ENCODE results near the gene PTPN1. TPM values are rescaled to one million over a fixed set of nuclear protein-coding genes. Genes with fewer than 3 reads are reported as not detected.
A peak's percentile ranks its signal among the peaks of the same experiment; 100 is the strongest.

Gene PTPN1
- total and polyA plus RNA-seq, 8 donors, result 10.8 to 26.8 (median 16.8) TPM

GRCh38 chr20:50547964-50548363, 37.8 kb downstream of the PTPN1 start:
- Histone ChIP-seq H3K27me3 (no peaks in the 10 kb centered on the region), H3K9me3 (no peaks in the 10 kb centered on the region), H3K27ac (peak overlapping the region in 1 of 5 donors; percentile 16), H3K36me3 (peaks cover 0 to 15% (median 6%) of the 10 kb centered on the region in 4 donors), H3K4me1 (peaks cover 15 to 82% (median 53%) of the 10 kb centered on the region in 4 donors), H3K4me3 (no peak overlapping the region)
- no peak for DNase-seq
- TF ChIP-seq CTCF (IDR thresholded peaks at IDR 0.05), result no peak
- no peak for TF ChIP-seq POLR2AphosphoS5 (IDR thresholded peaks at IDR 0.05)
- no peak for TF ChIP-seq POLR2A (IDR thresholded peaks at IDR 0.05)
- TF ChIP-seq EP300 (IDR thresholded peaks at IDR 0.05), result no peak
- intact Hi-C loops (cut with DNase I; ENCODE audit: low total_unique reads), result no loop called here
- 74 to 87% (median 78%) methylated on average over 6 of the region's 6 CpGs for WGBS, 5 donors

- Histone ChIP-seq H3K36me3 (peaks cover 0 to 15% (median 6%) of the 10 kb centered on the region in 4 donors), H3K27ac (peak overlapping the region in 1 of 5 donors; percentile 16), H3K4me3 (no peak overlapping the region), H3K4me1 (peaks cover 15 to 82% (median 51%) of the 10 kb centered on the region in 4 donors), H3K27me3 (no peaks in the 10 kb centered on the region), H3K9me3 (no peaks in the 10 kb centered on the region)
- intact Hi-C loops (cut with DNase I; ENCODE audit: low total_unique reads), result no loop called here
- WGBS, 5 donors, result 74 to 92% (median 87%) methylated on average over 5 of the region's 5 CpGs
- TF ChIP-seq POLR2A (IDR thresholded peaks at IDR 0.05) (no peak), EP300 (IDR thresholded peaks at IDR 0.05) (no peak), CTCF (IDR thresholded peaks at IDR 0.05) (no peak), POLR2AphosphoS5 (IDR thresholded peaks at IDR 0.05) (no peak)
- DNase-seq, result no peak
Observed at GRCh38 chr20:50548396-50548795, 38.2 kb downstream of the PTPN1 start.

GRCh38 chr20:50550531-50550930, 40.3 kb downstream of the PTPN1 start:
- H3K27ac ChIP-seq, result no peak overlapping the region
- no peaks in the 10 kb centered on the region for H3K27me3 ChIP-seq
- no peak overlapping the region for H3K4me3 ChIP-seq
- intact Hi-C loops (cut with DNase I; ENCODE audit: low total_unique reads), result no loop called here
- peaks cover 0 to 15% (median 6%) of the 10 kb centered on the region in 4 donors for H3K36me3 ChIP-seq
- DNase-seq, result no peak
- H3K4me1 ChIP-seq, result peaks cover 15 to 79% (median 49%) of the 10 kb centered on the region in 4 donors
- TF ChIP-seq EP300 (IDR thresholded peaks at IDR 0.05) (no peak), CTCF (IDR thresholded peaks at IDR 0.05) (no peak), POLR2AphosphoS5 (IDR thresholded peaks at IDR 0.05) (no peak), POLR2A (IDR thresholded peaks at IDR 0.05) (no peak)
- no peaks in the 10 kb centered on the region for H3K9me3 ChIP-seq
- WGBS, 5 donors, result 70 to 87% (median 76%) methylated on average over 2 of the region's 2 CpGs

GRCh38 chr20:50551288-50551687, 41.1 kb downstream of the PTPN1 start:
- peaks cover 18 to 80% (median 47%) of the 10 kb centered on the region in 4 donors for H3K4me1 ChIP-seq
- 86 to 97% (median 87%) methylated on average over 4 of the region's 4 CpGs for WGBS, 5 donors
- H3K36me3 ChIP-seq, result peaks cover 0 to 15% (median 6%) of the 10 kb centered on the region in 4 donors
- no peak overlapping the region for H3K27ac ChIP-seq
- H3K4me3 ChIP-seq, result no peak overlapping the region
- no peak for DNase-seq
- no peaks in the 10 kb centered on the region for H3K27me3 ChIP-seq
- TF ChIP-seq POLR2AphosphoS5 (IDR thresholded peaks at IDR 0.05) (no peak), CTCF (IDR thresholded peaks at IDR 0.05) (no peak), POLR2A (IDR thresholded peaks at IDR 0.05) (no peak), EP300 (IDR thresholded peaks at IDR 0.05) (no peak)
- intact Hi-C loops (cut with DNase I; ENCODE audit: low total_unique reads), result no loop called here
- no peaks in the 10 kb centered on the region for H3K9me3 ChIP-seq

Data from stomach (tissue), 9 donors.